Activated naive CD8-positive, alpha-beta T cell treated with anti-CD3 and anti-CD28 coated beads for 36 hours (primary cell): ENCODE results near the gene CTU2. TPM values are rescaled to one million over a fixed set of nuclear protein-coding genes. Genes with fewer than 3 reads are reported as not detected.
A peak's percentile ranks its signal among the peaks of the same experiment; 100 is the strongest.

Experiments used
- DNase-seq: peaks from one replicate; pipeline ENCODE4 v3.0.0; 2021
- H3K27ac Mint-ChIP-seq: one replicate; pipeline ENCODE4 v1.8.0; 2022; ENCODE audit warnings: mild to moderate bottlenecking, moderate library complexity, mixed read lengths
- H3K27me3 Mint-ChIP-seq: one replicate; pipeline ENCODE4 v1.8.0; 2022; ENCODE audit warnings: mild to moderate bottlenecking, mixed read lengths
- H3K36me3 Mint-ChIP-seq: one replicate; pipeline ENCODE4 v1.8.0; 2021; ENCODE audit warnings: mild to moderate bottlenecking, mixed read lengths
- H3K4me1 Mint-ChIP-seq: one replicate; pipeline ENCODE4 v1.8.0; 2021; ENCODE audit warnings: mixed read lengths
- H3K4me3 Mint-ChIP-seq: one replicate; pipeline ENCODE4 v1.8.0; 2022; ENCODE audit warnings: mild to moderate bottlenecking, moderate library complexity, mixed read lengths
- H3K9me3 Mint-ChIP-seq: one replicate; pipeline ENCODE4 v1.8.0; 2022; ENCODE audit warnings: mixed read lengths
- total RNA-seq, 2 experiments: library from RNA; stranded (reverse); gene quantifications; one replicate each; pipeline ENCODE4 v1.2.3, GENCODE V29; 2021

The CTU2 gene
- total RNA-seq, 2 experiments from 2014 or later = 59.7 to 62.7 TPM

DNA sequence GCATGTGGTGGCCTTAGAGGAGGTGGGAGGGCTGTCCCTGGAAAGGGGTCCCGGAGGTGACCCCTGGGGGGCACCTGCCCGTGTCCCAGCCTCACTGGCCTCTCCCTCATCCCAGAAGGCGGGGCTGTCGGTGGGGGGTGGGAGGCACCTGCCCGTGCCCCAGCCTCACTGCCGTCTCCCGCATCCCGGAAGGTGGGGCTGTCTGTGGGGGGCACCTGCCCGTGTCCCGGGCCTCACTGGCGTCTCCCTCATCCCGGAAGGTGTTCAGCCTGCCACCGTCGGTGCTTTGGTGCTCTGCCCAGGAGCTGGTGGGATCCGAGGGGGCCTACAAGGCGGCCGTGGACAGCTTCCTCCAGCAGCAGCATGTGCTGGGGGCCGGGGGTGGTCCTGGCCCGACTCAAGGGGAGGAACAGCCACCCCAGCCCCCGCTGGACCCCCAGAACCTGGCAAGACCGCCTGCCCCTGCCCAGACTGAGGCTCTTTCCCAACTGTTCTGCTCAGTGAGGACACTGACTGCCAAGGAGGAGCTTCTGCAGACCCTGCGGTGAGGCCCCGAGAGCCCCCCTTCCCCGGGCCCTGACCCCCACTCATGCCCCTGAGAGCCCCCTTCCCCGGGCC, 6.2 kb downstream of the CTU2 start:
- Mint-ChIP-seq H3K36me3 (peaks cover 6% of the 10 kb centered on the region), H3K4me1 (peaks cover 6% of the 10 kb centered on the region), H3K4me3 (no peak overlapping the region), H3K27ac (no peak overlapping the region), H3K9me3 (no peaks in the 10 kb centered on the region), H3K27me3 (no peaks in the 10 kb centered on the region)
- DNase-seq = no peak

DNA sequence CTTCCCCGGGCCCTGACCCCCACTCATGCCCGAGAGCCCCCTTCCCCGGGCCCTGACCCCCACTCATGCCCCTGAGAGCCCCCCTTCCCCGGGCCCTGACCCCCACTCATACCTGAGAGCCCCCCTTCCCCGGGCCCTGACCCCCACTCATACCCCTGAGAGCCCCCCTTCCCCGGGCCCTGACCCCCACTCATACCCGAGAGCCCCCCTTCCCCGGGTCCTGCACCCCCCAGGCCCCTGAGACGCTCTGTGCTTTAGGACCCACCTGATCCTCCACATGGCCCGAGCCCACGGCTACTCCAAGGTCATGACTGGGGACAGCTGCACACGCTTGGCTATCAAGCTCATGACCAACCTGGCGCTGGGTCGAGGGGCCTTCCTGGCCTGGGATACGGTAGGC, 6.8 kb downstream of the CTU2 start:
- H3K36me3 Mint-ChIP-seq = peaks cover 6% of the 10 kb centered on the region
- H3K4me1 Mint-ChIP-seq = peaks cover 2% of the 10 kb centered on the region
- DNase-seq = no peak
- H3K9me3 Mint-ChIP-seq = no peaks in the 10 kb centered on the region
- H3K27ac Mint-ChIP-seq = no peak overlapping the region
- no peak overlapping the region for H3K4me3 Mint-ChIP-seq
- no peaks in the 10 kb centered on the region for H3K27me3 Mint-ChIP-seq

DNA sequence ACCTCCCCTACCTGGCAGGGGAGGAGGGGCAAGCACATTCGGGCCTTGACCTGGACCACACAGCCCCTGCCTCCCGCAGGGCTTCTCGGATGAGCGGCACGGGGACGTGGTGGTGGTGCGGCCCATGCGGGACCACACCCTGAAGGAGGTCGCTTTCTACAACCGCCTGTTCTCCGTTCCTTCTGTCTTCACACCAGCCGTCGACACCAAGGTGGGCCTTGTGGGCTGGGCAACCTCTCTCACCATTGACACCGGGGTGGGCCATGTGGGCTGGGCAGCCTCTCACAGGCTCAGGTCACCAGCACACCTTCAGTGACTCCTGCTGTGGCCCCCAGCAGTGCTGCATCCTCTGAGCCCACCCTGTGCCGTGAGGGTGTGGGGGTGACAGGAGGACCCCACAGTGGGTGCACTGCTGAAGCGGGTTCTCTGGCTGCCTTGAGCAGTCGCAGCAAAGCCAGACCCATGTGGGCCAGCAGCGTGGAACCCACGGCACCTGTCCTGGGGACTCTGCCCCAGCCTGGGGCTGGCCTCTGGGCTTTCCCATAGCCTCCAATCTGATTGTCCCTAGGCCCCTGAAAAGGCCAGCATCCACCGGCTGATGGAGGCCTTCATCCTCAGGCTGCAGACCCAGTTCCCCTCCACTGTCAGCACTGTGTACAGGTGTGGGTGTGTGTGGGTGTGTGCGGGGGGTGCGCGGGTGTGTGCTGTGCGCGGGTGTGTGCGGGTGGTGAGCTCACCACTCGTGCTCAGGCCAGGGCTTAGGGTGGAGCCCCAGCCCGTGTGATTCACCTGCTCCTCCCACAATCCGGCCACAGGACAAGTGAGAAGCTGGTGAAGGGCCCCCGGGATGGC, 7.5 kb downstream of the CTU2 start:
- H3K4me1 Mint-ChIP-seq = peaks cover 2% of the 10 kb centered on the region
- H3K4me3 Mint-ChIP-seq = no peak overlapping the region
- no peaks in the 10 kb centered on the region for H3K9me3 Mint-ChIP-seq
- DNase-seq = no peak
- H3K27me3 Mint-ChIP-seq = no peaks in the 10 kb centered on the region
- peaks cover 6% of the 10 kb centered on the region for H3K36me3 Mint-ChIP-seq
- no peak overlapping the region for H3K27ac Mint-ChIP-seq

DNA sequence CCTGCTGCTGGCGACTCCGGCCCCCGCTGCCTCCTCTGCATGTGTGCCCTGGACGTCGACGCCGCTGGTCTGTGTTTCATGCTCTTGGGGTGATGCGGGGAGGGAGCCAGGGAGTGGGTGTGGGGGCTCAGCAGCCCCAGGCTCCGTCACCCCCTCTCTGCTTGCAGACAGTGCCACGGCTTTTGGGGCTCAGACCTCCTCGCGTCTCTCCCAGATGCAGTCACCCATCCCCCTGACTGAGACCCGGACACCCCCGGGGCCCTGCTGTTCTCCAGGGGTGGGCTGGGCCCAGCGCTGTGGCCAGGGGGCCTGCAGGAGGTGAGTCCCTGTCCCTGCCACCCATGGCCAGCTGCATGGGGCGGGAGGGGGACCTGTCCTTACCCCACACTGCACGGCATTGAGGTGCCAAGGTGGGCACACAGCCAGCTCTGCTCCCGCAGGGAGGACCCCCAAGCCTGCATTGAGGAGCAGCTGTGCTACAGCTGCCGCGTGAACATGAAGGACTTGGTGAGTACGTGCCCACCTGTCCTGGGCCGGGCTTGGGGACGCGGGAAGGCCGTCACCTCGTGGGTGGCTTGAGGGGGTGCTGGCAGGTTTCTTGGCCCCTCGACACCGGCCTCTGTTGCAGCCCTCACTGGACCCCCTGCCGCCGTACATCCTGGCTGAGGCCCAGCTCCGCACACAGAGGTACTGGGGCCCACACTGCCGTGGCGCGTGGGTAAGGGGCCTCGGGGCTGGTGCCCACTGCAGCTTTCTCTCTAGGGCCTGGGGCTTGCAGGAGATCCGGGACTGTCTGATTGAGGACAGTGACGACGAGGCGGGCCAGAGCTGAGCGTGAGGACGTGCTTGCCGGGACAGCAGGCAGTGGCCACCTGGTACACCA, 8.4 kb downstream of the CTU2 start:
- peaks cover 9% of the 10 kb centered on the region for H3K36me3 Mint-ChIP-seq
- H3K27me3 Mint-ChIP-seq = no peaks in the 10 kb centered on the region
- DNase-seq = no peak
- H3K9me3 Mint-ChIP-seq = no peaks in the 10 kb centered on the region
- H3K27ac Mint-ChIP-seq = no peak overlapping the region
- H3K4me1 Mint-ChIP-seq = peaks cover 2% of the 10 kb centered on the region
- H3K4me3 Mint-ChIP-seq = no peak overlapping the region

DNA sequence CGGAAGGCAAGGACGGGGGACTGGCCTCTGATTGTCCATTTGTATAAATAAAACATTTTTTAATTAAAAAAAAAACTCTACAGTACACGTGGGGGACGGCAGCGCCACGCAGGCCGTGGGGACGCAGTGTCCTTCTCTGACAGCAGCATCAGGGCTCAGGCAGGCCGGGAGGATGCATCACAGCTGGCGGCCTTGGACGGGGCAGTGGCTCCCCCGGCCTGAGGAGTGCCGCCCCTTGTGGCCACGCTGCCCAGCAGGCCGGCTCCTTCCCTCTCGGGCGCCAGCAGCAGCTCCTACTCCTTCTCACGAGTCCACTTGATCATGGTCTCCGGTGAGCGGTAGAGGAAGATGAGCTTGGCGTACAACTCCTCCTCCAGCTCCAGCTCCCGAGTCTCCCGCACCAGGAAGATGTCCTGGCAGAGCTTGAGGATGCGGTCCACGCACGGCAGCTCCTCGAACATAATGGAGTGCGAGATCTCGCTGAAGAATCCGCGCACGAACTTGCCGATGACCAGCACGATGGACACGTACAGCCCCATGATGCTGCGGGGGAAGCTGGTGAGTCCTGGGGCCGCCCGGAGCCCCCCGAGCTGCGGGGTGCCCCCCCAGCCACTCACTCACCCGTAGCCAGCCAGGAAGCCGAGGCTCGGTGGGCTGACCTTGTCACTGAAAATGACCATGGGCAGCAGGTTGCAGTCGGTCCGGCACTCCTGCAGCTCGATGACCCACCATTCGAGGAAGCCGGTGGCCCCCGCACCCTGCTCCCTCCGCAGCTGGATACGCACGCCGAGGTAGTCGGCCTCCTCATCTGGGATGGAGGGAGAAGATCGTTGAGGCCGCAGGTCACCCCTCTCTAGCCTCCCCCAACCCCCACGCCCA, 9.2 kb downstream of the CTU2 start:
- no peaks in the 10 kb centered on the region for H3K9me3 Mint-ChIP-seq
- H3K36me3 Mint-ChIP-seq = peaks cover 11% of the 10 kb centered on the region
- H3K4me3 Mint-ChIP-seq = no peak overlapping the region
- no peak overlapping the region for H3K27ac Mint-ChIP-seq
- no peaks in the 10 kb centered on the region for H3K27me3 Mint-ChIP-seq
- DNase-seq = no peak
- H3K4me1 Mint-ChIP-seq = peaks cover 2% of the 10 kb centered on the region

DNA sequence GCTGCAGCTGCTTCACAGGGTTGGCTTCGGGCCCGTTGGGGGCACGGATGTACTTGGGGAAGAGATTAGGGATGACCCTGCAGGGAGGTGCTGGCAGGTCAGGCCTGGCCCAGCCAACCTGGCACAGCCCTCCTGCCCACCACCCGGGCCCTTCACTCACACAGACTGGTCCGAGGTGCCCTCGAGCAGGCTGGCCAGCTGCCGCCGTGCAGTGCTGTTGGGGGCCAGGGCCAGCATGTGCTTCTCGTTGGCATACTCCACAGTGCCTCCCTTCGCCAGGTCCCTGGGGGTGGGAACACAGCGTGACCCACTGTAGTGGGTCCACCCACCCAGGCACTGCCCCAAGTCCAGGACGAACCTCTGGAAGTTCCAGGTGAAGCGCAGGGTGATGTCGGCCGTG, 9.9 kb downstream of the CTU2 start:
- Mint-ChIP-seq H3K27me3 (no peaks in the 10 kb centered on the region), H3K36me3 (peaks cover 12% of the 10 kb centered on the region), H3K4me1 (no peaks in the 10 kb centered on the region), H3K4me3 (no peak overlapping the region), H3K27ac (no peak overlapping the region), H3K9me3 (no peaks in the 10 kb centered on the region)
- no peak for DNase-seq

DNA sequence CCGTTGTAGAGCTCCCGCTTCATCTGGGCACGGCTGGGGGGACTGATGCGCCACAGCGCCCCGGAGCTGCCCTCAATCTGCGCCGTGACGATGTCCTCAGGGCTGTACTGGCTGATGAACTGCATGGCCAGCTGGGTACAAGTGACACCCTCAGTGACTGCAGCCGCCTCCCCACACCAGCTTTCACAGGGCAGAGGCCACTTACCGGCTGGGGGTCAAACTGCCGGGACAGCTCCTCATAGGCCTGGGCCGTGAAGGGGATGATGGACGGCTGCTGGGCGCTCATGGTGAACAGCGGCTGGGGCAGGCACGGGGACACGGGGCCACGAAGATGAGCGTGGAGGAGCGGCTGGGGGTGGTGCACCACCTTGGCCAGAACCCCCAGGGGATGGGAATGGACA, 10.3 kb downstream of the CTU2 start:
- H3K4me1 Mint-ChIP-seq = no peaks in the 10 kb centered on the region
- H3K27me3 Mint-ChIP-seq = no peaks in the 10 kb centered on the region
- DNase-seq = no peak
- H3K4me3 Mint-ChIP-seq = no peak overlapping the region
- H3K36me3 Mint-ChIP-seq = peaks cover 12% of the 10 kb centered on the region
- no peaks in the 10 kb centered on the region for H3K9me3 Mint-ChIP-seq
- H3K27ac Mint-ChIP-seq = no peak overlapping the region

DNA sequence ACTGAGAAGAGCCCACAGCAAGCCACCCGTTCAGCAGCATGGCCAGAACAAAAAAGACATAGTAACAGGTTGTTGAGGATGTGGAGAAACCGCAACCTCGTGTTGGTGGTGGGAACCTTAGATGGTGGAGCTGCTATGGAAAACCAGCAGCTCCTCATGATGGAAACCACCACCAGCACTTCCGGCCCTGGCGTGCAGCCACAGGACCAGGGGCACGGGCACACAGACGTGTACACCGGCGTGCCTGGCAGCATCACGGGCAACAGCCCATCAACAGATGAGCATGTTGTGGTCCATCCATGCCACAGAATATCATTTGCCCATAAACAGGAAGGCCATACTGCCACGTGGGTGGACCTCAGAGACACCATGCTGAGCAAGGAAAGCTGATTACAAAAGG, 11.9 kb downstream of the CTU2 start:
- H3K9me3 Mint-ChIP-seq = no peaks in the 10 kb centered on the region
- no peak overlapping the region for H3K27ac Mint-ChIP-seq

DNA sequence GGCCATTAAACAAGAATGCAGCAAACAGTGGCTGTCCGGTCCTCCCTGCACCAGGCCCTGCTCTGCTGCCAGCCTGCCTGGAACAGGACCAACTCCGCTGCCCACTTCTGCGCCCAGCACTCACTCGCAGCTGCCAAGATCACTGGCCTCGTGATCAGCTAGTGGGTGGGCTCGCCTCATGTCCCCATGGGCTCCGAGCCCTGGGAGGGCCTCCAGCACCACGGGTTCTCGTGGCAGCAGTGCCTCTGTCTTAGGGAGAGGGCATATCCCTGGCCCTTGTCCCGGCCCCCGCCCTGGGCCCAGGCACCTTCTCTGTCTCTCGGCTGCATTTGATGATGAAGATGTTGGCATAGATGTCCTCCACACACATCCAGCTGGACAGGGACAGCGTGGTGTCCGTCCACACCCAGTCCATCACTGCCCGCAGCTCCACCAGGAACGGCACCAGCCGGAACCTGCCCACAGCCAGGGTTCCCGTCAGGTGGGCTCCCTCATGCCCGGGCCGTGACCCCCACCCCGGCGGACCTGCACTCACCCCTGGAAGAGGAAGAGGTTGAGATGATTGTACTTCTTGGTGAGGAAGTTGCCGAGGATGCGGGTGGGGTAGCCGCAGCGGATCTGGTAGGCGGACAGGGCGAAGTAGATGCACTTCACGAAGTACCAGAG, 13.1 kb downstream of the CTU2 start:
- H3K27ac Mint-ChIP-seq = no peak overlapping the region
- no peak for DNase-seq
- H3K4me1 Mint-ChIP-seq = no peaks in the 10 kb centered on the region
- H3K4me3 Mint-ChIP-seq = no peak overlapping the region
- no peaks in the 10 kb centered on the region for H3K27me3 Mint-ChIP-seq
- no peaks in the 10 kb centered on the region for H3K9me3 Mint-ChIP-seq
- peaks cover 12% of the 10 kb centered on the region for H3K36me3 Mint-ChIP-seq

More for the DNA sequence above, 11.9 kb downstream of the CTU2 start:
- no peak for DNase-seq
- Mint-ChIP-seq H3K27me3 (no peaks in the 10 kb centered on the region), H3K4me1 (no peaks in the 10 kb centered on the region), H3K4me3 (no peak overlapping the region), H3K36me3 (peaks cover 12% of the 10 kb centered on the region)

DNA sequence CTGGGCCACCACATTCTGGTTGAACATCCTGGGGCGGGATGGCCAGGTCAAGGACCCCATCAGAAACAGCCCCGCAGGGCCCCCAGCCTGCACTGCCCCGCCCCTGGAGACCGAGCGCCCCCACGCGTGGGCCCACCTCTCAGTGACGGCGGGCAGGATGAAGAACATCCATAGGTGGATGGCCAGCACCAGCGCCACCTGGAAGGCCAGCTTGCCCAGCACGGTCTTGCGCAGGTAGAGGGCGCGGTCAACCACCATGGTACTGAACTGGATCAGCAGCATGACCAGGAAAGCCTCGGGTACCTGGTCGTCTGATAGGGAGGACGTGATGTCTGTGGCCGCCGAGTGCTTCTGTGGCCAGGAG, 13.6 kb downstream of the CTU2 start:
- Mint-ChIP-seq H3K27me3 (no peaks in the 10 kb centered on the region), H3K9me3 (no peaks in the 10 kb centered on the region), H3K36me3 (peaks cover 12% of the 10 kb centered on the region), H3K4me3 (no peak overlapping the region), H3K27ac (no peak overlapping the region), H3K4me1 (no peaks in the 10 kb centered on the region)
- no peak for DNase-seq

DNA sequence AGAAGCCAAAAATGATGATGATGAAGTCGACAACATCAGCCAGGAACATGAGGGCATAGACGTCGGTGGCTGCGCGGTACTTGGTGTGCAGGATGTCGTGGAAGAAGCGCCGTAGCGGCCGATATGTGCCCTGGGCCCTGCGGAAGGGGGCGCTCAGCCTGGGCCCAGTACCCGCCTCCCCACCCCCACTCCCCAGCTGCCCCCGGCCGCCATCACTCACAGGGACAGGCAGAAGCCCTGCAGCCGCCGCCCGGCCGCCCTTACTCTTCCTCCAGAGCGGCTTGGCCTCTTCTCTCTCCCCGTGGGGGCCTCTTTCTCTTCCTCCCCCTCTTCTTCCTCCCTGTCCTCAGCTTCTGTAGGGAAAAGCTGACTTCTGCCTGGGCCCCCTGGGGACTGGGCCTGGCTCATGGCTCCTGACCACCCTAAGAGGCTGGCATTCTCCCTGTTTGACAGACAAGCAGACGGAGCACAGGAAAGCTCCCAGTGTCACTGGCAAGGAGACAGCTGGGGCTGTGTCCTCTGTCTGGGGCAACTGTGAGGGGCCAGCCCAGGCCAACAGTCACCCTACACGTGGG, 14.2 kb downstream of the CTU2 start:
- Mint-ChIP-seq H3K4me3 (no peak overlapping the region), H3K27me3 (no peaks in the 10 kb centered on the region), H3K4me1 (no peaks in the 10 kb centered on the region), H3K9me3 (no peaks in the 10 kb centered on the region), H3K36me3 (peaks cover 12% of the 10 kb centered on the region), H3K27ac (peak overlapping the region; percentile 71)
- no peak for DNase-seq

DNA sequence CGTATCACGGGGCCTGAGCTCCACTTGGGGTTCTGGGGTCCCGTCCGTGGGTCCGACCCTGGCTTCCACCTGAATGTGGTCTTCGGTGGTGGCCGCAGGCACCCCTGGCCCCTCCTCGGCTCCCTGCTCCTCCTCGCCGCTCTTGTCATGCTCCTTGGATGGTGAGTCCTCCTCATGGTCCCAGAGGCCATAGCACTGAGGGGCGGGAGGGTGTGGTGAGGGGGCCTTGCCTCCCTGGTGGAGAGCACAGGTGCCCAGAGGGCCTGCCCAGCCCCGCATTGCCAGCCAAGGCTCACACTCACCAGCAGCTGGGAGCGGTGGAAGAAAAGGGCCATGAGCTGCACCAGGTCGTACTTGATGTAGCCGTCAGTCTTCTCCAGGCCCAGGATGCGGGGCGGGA, 14.9 kb downstream of the CTU2 start:
- no peaks in the 10 kb centered on the region for H3K9me3 Mint-ChIP-seq
- no peak overlapping the region for H3K4me3 Mint-ChIP-seq
- H3K27ac Mint-ChIP-seq = no peak overlapping the region
- no peaks in the 10 kb centered on the region for H3K27me3 Mint-ChIP-seq
- no peaks in the 10 kb centered on the region for H3K4me1 Mint-ChIP-seq
- H3K36me3 Mint-ChIP-seq = peaks cover 12% of the 10 kb centered on the region
- no peak for DNase-seq

DNA sequence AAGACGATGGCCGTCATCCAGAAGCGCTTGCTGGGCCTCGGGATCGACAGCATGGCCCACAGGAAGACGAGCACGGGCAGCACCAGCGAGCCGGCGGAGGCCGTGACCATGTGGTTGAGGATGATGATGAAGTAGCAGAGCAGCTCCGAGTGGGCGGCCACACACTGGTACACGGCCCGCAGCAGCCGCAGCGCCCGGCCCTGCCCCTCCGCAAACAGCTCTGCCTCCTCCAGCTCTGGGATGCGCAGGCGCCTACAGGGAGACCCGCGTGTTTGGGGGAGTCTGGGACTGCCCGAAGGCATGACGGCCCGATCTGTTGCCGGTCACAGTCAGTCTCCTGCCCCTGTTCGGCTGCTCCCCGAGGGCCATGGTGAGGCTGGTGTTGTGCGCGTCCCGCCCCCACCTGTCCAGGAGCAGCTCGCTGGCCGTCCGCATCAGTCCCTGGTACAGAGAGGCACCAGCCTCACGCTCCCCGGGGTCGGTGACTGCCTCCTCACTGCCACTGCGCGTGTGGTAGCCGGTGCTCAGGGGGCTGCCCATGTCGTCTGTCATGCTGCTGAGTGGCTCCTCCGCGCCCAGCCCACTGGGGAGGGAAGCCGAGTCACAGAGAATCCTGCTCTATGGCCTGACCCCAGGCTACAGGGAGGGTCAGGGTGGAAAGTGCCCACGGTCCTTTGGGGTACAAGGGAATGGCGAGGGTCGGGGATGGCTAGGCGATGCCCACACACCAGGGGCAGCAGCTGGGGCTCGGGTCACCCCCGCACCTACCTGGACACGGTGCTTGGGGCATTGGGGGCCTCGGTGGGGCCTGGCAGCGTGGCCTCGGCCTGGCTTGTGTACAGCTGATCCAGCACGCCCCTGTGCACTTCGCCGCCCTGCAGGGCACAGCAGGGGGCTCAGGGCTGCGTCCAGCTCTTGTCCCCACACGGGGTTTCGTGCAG, 15.8 kb downstream of the CTU2 start:
- H3K27ac Mint-ChIP-seq = no peak overlapping the region
- H3K27me3 Mint-ChIP-seq = no peaks in the 10 kb centered on the region
- DNase-seq = no peak
- H3K36me3 Mint-ChIP-seq = peaks cover 10% of the 10 kb centered on the region
- H3K4me1 Mint-ChIP-seq = no peaks in the 10 kb centered on the region
- no peak overlapping the region for H3K4me3 Mint-ChIP-seq
- no peaks in the 10 kb centered on the region for H3K9me3 Mint-ChIP-seq
